A549 treated with DMSO at 1 μM for 4 hours (cell line): ENCODE results near the gene ZMAT3. TPM values are rescaled to one million over a fixed set of nuclear protein-coding genes. Genes with fewer than 3 reads are reported as not detected.

ENCODE experiments used
- total RNA-seq: library from RNA; stranded (reverse); fragments of 200-300 nt; extraction: Qiagen RNA extraction; gene quantifications from 5 replicates; pipeline ENCODE4 v1.2.3, GENCODE V29; 2022; ENCODE audit warnings: low read depth

Gene ZMAT3, protein sequence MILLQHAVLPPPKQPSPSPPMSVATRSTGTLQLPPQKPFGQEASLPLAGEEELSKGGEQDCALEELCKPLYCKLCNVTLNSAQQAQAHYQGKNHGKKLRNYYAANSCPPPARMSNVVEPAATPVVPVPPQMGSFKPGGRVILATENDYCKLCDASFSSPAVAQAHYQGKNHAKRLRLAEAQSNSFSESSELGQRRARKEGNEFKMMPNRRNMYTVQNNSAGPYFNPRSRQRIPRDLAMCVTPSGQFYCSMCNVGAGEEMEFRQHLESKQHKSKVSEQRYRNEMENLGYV
- total RNA-seq = 6.6 to 9.2 TPM (median 7.5 TPM) in 5 replicates

DNA sequence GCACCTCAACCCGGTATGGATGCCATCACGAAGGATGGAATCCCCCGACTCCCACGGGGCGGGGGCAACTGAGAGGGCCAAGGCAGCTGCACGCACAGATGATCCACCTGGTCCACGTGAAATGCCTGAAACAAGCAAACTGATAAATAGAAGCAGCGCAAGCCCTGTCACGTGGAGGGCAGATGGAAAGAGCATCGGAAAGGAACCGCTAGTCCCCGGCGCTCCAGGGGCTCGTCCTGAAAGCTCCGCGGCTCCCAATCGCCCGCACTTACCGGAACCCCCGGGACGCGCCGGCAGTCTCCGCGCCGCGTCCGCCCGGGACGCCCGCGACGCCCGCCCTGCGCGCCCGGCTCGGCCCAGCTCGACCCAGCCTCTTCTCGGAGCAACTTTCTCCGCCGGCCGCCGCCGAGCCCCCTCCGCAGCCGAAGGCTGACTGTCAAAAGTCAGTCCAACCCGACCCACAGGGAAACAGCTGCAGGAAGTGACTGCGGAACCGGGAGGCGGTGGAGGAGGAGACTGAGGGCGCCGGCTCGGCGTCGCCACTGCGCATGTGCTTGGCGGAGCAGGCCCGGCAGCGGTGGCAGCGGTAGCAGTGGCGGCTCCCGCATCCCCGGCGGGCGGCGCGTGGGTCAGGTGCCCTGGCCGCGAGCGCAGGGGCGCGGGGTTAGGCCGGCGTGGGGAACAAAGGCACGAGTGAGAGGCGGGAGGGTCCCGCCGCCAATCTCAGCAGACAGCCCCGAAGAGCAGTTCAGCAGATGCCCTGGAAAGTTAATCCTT lies at the start of gene ZMAT3:
Gene ZMAT3, minus strand, starts transcription at position 487 of the 777 bp plus-strand sequence. CDS start 4,057 bp downstream, outside the sequence.

Other genes starting within 250 kb of the ZMAT3 start
- gene PIK3CA, start 76.5 kb upstream of the ZMAT3 start, total RNA-seq = 5.8 to 8.1 TPM (median 6.6 TPM) in 5 replicates
- gene KCNMB3, start 179.3 kb upstream of the ZMAT3 start, total RNA-seq = 0.91 to 1.6 TPM (median 1.2 TPM) in 5 replicates